ENCODE results near the gene CDRT15. TPM values are rescaled to one million over a fixed set of nuclear protein-coding genes. Genes with fewer than 3 reads are reported as not detected.
"Not testable (repeated sequence)": the region's sequence is repeated elsewhere in the genome, so short reads cannot be mapped to it uniquely, and the experiment has no call there.

CDRT15 gene
- total RNA-seq, result not detected in 2 replicates

DNA sequence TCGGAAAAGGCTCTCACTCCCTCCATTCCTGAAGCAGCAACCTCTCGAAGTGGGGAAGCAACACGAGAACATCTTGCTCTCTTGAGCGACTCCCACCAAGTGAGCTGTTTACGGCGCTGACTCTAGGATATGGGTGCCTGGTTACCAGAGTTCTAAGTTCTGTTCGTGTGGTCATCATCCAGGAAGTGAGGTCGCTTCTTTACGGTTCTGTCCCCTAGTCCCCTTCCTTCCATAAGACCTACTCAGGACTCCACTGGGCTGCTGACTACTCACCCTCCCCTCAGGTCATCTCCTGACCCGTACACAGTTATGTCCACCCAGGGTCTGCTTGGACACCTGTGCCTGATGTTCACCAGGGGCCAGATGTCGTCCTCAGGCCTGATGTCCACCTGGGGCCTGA, at the start of gene CDRT15:
Gene CDRT15, minus strand, starts transcription at position 101 of the 400 bp plus-strand sequence. Its CDS starts 29 bp downstream, at position 72.
- intact Hi-C loops (cut with micrococcal nuclease), result not testable (repeated sequence)

GRCh38 chr17:14282726-14283125, 46.1 kb upstream of the CDRT15 start:
- intact Hi-C loops (cut with micrococcal nuclease), result no loop called here

GRCh38 chr17:14281530-14281929, 44.9 kb upstream of the CDRT15 start:
- intact Hi-C loops (cut with micrococcal nuclease), result no loop called here

DNA sequence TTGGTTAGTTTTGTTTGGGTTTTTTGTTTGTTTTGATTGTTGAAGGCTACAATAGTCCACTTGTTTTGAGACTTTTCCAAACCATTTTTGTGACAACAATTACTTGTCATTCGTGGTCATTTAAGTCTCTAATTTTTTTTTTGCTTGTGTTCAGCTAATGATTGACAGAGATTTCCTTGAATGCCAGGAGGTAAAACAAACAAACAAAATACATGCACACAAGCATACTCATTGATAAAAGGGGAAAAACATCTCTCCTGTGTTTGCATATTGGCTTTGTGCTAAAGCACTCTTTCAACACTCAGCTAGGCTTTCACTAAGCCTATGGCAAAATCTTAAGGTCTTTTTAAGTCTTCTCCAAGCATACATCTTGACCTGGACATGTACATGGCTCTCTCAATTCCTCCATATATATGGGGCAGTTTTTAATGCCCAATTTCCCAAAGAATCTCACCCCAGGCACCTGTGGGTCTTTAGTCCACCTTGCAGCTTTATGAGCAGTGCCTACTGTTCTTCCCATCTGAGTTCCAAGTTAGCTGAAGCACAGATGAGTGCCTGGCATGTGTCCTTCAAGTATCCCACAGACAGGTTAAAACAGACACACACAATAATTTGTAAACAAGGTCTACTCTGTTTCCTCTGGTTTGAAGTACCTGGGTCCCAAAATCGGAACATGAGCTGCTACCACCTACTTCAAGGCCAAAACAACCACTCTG, 40.0 kb upstream of the CDRT15 start:
- intact Hi-C loops (cut with micrococcal nuclease), result no loop called here

DNA sequence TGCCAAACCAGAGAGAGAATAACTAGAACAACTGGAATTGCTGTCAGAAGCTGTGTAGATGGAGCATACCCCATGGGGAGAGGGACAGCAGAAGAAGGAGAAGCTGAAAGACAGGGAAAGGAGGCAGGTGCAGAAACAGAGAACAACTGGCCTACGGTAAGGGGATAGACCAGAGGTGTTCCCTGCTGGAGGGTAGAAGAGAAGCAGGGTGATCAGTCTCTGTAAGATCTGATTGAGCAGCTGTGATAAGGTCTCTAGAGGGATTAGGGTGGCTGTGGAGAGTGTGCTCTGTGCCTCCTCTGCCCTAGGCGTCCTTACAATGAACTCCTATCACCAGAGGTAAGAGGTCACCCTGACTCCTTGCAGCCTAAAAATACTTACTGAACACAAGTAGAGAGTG, 33.8 kb upstream of the CDRT15 start:
- intact Hi-C loops (cut with micrococcal nuclease), result no loop called here

- intact Hi-C loops (cut with micrococcal nuclease), result no loop called here
Measured at GRCh38 chr17:14269473-14269872, 32.8 kb upstream of the CDRT15 start.

DNA sequence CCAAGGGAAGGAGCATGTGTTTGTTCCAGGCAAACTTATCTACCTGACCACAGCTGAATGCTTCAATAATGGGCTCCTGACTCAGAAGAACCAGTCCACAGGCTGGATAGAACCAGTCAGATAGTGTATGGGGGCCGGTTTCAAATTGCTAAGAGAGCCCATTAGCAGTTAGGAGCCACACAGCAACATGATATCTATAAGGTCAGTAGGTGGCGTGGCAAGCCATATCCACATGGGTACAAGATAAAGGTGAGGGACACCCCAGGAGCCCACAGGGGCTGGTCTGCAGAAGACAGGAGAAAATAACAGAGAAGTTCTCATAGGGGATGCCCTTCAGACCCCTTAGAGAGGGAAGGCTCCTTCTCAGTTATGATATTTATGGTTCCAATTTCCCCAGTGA, 31.6 kb upstream of the CDRT15 start:
- intact Hi-C loops (cut with micrococcal nuclease), result no loop called here

- intact Hi-C loops (cut with micrococcal nuclease), result no loop called here
Measured at GRCh38 chr17:14261406-14261805, 24.7 kb upstream of the CDRT15 start.

DNA sequence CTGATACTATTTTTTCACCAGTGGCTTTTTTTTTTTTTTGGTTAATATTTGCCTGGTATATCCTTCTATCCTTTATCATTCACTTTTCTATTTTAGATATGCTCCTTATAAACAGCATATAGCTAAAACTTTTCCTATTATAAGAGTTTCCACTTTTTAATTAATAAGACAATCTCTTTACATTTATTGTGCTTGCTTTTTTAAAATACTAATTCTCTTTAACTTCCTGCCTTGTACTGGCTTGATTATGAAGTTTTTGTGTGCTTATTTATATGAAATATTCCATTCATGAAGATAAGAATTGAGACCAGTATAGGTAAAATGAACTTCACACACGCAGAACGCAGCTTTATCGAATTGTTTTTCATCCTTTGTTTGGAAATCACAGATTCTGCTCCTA, 9.0 kb upstream of the CDRT15 start:
- intact Hi-C loops (cut with micrococcal nuclease), result no loop called here

DNA sequence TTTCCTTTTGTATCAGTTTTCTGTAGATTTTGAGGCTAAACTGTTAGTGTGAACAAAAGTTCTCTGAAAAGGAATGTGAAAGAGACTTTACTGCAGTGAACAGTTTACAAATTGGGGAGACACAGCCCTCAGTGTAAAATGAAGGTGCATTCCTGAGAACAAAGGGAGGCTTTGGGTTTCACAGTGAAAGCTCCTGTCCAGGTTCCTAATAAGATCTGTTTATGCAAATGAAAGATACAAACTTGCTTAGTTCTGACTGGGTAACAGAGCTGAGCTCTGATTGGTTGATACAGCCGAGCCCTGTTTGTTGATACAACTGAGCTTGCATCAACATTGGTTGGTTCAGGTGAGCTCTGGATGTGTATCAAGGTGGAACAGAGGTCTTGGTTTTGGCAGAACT, 8.3 kb upstream of the CDRT15 start:
- intact Hi-C loops (cut with micrococcal nuclease), result no loop called here

- intact Hi-C loops (cut with micrococcal nuclease), result not testable (repeated sequence)
Measured at GRCh38 chr17:14239271-14239670, 2.6 kb upstream of the CDRT15 start.

DNA sequence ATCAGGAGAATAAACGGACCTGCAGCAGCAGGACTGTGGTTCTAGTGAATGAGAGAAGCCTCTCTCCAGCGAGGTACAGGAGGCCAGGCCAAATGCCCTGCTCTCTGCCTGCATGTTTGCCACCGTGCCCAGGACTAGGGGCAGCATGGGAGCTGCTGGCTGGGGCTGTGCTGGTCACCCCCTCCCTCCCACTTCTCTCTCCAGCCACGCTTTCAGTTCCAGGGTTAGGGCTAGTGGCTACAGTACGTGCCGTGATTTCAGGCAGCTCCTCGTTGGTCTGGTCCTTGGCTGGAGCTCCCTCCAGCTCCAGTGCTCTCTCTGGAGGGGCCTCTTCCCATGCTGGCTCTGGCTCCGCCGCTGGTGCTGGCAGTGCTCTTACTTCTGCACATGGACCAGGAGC, 630 bp downstream of the CDRT15 start:
- intact Hi-C loops (cut with micrococcal nuclease), result not testable (repeated sequence)

DNA sequence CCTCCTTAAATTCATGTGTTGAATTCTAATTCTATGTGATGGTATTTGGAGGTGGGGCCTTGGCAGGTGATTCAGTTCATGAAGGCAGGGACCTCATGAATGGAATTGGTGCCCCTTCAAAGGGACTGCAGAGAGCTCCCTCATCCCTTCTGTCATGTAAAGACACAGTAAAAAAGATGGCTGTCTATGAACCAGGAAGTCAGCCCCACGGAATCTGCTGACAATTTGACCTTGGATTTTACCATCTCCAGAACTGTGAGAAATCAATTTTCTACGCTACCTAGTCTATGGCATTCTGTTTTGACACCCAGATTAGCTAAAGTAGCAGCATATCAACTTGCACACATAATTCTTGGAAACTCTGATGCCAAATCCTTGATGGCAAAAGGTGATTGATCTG, 1.6 kb downstream of the CDRT15 start:
- intact Hi-C loops (cut with micrococcal nuclease), result not testable (repeated sequence)

DNA sequence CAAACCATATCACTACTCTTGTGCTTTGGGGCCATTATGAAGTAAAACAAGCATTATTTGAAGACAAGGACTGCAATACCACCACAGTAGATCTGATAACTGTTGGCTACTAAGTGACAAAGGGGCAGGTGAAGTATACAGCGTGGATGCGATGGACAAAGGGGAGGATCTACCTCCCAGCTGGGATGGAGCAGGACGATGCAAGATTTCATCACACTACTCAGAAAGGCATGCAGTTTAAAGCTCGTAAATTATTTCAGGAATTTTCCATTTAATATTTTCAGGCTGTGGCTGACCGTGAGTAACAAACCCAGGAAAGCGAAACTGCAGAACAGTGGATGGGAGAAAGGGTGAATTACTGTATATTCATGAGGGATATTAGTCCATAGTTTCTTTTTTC, 5.5 kb downstream of the CDRT15 start:
- intact Hi-C loops (cut with micrococcal nuclease), result not testable (repeated sequence)

DNA sequence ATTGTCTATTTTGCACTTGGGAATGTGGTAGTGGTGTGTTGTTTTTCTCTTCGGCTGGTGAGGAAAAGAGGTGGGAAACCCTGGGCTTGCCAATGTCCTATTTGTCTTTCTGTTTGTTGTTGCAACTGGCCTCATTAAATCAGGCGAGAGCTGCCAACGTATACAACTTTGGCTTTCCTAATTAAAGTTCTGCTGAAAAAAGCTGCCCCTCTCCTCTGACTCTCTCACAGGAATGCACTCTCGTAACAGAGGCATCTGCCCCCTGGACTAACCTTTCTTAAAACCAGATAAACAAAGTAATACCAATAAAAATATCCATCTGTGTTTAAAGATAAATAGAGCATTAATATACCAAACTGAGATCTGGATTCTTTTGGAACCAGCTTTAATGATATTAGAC, 7.8 kb downstream of the CDRT15 start:
- intact Hi-C loops (cut with micrococcal nuclease), result no loop called here

DNA sequence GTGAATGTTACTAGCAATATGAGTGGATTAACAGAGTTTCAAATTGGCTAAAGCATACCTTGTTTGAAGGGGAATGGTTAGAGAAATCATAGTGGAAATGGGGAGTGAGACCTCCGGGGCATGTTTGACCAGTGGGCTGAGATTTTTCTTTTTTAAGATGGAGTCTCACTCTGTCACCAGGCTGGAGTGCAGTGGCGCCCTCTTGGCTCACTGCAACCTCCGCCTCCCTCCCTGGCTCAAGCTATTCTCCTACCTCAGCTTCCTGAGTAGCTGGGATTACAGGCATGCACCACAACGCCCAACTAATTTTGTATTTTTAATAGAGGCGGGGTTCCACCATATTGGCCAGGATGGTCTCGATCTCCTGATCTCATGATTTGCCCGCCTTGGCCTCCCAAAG, 9.6 kb downstream of the CDRT15 start:
- intact Hi-C loops (cut with micrococcal nuclease), result no loop called here

- intact Hi-C loops (cut with micrococcal nuclease), result no loop called here
Measured at GRCh38 chr17:14225254-14225980, 11.2 kb downstream of the CDRT15 start.

DNA sequence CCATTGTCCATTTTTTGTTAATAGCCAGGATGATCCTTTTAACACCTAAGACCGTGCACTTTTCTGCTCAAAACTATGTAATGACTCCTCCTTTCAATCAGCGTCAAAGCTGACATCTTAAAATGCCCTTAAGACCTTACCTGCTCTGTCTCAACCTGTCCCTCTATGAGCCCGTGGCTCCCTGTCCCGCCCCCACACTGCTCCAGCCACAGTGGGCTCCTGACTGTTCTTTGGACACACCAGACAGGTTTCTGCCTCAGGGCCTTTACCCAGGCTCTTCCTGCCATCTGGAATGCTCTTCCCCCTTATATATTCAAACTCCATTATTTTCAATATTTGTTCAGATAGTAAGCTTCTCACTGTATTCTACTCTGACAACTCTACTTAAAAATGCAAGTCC, 14.1 kb downstream of the CDRT15 start:
- intact Hi-C loops (cut with micrococcal nuclease), result no loop called here

DNA sequence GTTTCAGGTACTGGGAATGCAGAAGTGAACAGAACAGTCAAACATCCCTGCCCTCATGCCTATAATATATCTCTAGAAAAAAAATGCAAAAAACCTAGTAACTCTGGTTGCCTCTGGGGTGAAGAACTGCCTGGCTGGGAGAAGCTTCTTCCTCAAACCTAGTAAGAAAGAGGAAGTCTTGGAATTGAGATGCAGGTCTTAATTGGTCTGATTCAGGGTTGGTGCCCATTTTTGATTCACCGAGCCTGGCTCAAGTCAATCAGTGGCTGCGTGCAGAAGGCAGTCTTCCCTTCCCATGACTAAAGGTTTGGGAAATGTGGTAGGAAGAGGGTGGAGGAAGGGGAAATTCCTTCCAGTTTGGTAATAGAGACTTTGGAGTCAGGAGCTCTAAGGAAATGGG, 22.4 kb downstream of the CDRT15 start:
- intact Hi-C loops (cut with micrococcal nuclease), result no loop called here

GRCh38 chr17:14212401-14212800, 24.3 kb downstream of the CDRT15 start:
- intact Hi-C loops (cut with micrococcal nuclease), result no loop called here

GRCh38 chr17:14211801-14212200, 24.9 kb downstream of the CDRT15 start:
- intact Hi-C loops (cut with micrococcal nuclease), result no loop called here

- intact Hi-C loops (cut with micrococcal nuclease), result no loop called here
Measured at GRCh38 chr17:14211246-14211645, 25.4 kb downstream of the CDRT15 start.

GRCh38 chr17:14209215-14209614, 27.4 kb downstream of the CDRT15 start:
- intact Hi-C loops (cut with micrococcal nuclease), result no loop called here
